SU-DHL-6 (cell line): ENCODE data around the gene TTC38.

Experiments used
- EZH2phosphoT487 ChIP-seq: fragments of 200-600 bp; sonication (generic), shearing (Covaris generic); conservative IDR thresholded peaks from 2 replicates; pipeline ENCODE4 v1.6.1; 2018; ENCODE audit warnings: mild to moderate bottlenecking, antibody characterized with exemption, low read length, moderate library complexity, mixed read lengths
- TF ChIP-seq, protein P1 (sequence below): fragments of 200-600 bp; sonication (generic); IDR thresholded peaks from one replicate; pipeline ENCODE4 v1.5.1; 2017; ENCODE audit warnings: antibody characterized with exemption, mild to moderate bottlenecking, low read length, moderate library complexity; ENCODE audit not compliant: insufficient read depth, poor library complexity, severe bottlenecking

DNA sequence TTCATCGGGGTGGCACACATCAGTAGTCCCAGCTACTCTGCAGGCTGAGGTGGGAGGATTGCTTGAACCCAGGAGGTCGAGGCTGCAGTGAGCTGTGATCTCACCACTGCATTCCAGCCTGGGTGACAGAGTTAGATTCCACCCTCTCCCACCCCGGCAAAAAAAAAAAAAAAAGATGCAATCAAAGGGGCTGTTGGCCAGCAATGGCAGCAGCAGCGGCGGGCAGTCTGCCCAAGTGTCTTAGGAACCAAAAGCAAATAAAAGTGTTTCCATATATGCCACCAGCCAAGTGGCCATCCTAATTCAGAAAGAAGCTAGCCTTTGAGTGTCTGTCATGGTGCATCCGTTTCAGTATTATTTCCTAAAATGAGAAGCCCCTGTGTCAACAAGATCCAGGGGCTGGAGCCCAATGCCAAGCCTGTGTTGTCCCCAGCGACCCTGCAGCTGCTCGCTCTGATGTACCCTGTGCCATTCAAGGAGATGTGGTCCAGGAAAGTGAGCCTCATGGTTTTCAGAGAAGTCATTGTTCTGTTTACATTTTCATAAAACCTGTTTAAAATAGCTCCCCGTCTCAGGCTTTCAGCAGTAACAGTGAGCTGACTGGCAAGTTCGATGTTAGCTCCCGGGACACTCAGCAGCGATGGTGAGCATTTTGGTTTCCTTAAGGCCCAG, 30.2 kb upstream of the TTC38 start:
- TF ChIP-seq, protein P1, sequence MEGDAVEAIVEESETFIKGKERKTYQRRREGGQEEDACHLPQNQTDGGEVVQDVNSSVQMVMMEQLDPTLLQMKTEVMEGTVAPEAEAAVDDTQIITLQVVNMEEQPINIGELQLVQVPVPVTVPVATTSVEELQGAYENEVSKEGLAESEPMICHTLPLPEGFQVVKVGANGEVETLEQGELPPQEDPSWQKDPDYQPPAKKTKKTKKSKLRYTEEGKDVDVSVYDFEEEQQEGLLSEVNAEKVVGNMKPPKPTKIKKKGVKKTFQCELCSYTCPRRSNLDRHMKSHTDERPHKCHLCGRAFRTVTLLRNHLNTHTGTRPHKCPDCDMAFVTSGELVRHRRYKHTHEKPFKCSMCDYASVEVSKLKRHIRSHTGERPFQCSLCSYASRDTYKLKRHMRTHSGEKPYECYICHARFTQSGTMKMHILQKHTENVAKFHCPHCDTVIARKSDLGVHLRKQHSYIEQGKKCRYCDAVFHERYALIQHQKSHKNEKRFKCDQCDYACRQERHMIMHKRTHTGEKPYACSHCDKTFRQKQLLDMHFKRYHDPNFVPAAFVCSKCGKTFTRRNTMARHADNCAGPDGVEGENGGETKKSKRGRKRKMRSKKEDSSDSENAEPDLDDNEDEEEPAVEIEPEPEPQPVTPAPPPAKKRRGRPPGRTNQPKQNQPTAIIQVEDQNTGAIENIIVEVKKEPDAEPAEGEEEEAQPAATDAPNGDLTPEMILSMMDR: no peak
- TF ChIP-seq EZH2phosphoT487: no peak
